ENCODE data around the gene COMT.

The COMT gene

GRCh38 chr22:19992481-19992911 lies 50.9 kb downstream of the COMT start:
- H3K4me1 ChIP-seq (ENCODE audit: insufficient read depth, low read length, poor library complexity, severe bottlenecking), result no peaks in the 10 kb centered on the region
- TF ChIP-seq EZH2phosphoT487 (IDR thresholded peaks at IDR 0.05; ENCODE audit: borderline replicate concordance), result no peak
- no peak for TF ChIP-seq CTCF (conservative IDR thresholded peaks at IDR 0.05; ENCODE audit: low read length)
- no peaks in the 10 kb centered on the region for H3F3A ChIP-seq (ENCODE audit: low read depth)
- H3K4me3 ChIP-seq (ENCODE audit: low read length, poor library complexity, severe bottlenecking), result no peak overlapping the region
- H4K20me1 ChIP-seq (ENCODE audit: insufficient read depth, low read length, poor library complexity, severe bottlenecking), result no peaks in the 10 kb centered on the region
- no peaks in the 10 kb centered on the region for H3K9me2 ChIP-seq (replicated peaks; ENCODE audit: low read depth, low read length)
- no peak overlapping the region for H3K9ac ChIP-seq (ENCODE audit: low read depth, low read length, poor library complexity, severe bottlenecking)
- no peak overlapping the region for H2AFZ ChIP-seq (ENCODE audit: low read length)
- no peak overlapping the region for H3K4me2 ChIP-seq (ENCODE audit: low read depth, low read length, poor library complexity, severe bottlenecking)
- no peaks in the 10 kb centered on the region for H3K9me3 ChIP-seq (ENCODE audit: insufficient read depth, low read depth, low read length)
- H3K36me3 ChIP-seq (ENCODE audit: insufficient read depth, low read length), result no peaks in the 10 kb centered on the region
- no peaks in the 10 kb centered on the region for H3K79me2 ChIP-seq (ENCODE audit: insufficient read depth, low read length)
- H3K27me3 ChIP-seq (ENCODE audit: insufficient read depth, low read length, poor library complexity, severe bottlenecking), result no peaks in the 10 kb centered on the region

- Histone ChIP-seq H3K9me3 (ENCODE audit: insufficient read depth, low read depth, low read length) (no peaks in the 10 kb centered on the region), H3K79me2 (ENCODE audit: insufficient read depth, low read length) (no peaks in the 10 kb centered on the region), H3K27me3 (ENCODE audit: insufficient read depth, low read length, poor library complexity, severe bottlenecking) (no peaks in the 10 kb centered on the region), H3K4me2 (ENCODE audit: low read depth, low read length, poor library complexity, severe bottlenecking) (no peak overlapping the region), H3K4me3 (ENCODE audit: low read length, poor library complexity, severe bottlenecking) (no peak overlapping the region), H3F3A (ENCODE audit: low read depth) (no peaks in the 10 kb centered on the region), H3K36me3 (ENCODE audit: insufficient read depth, low read length) (no peaks in the 10 kb centered on the region), H3K4me1 (ENCODE audit: insufficient read depth, low read length, poor library complexity, severe bottlenecking) (no peaks in the 10 kb centered on the region), H3K9me2 (replicated peaks; ENCODE audit: low read depth, low read length) (no peaks in the 10 kb centered on the region), H2AFZ (ENCODE audit: low read length) (no peak overlapping the region), H3K9ac (ENCODE audit: low read depth, low read length, poor library complexity, severe bottlenecking) (no peak overlapping the region), H4K20me1 (ENCODE audit: insufficient read depth, low read length, poor library complexity, severe bottlenecking) (no peaks in the 10 kb centered on the region)
- no peak for TF ChIP-seq EZH2phosphoT487 (IDR thresholded peaks at IDR 0.05; ENCODE audit: borderline replicate concordance)
- no peak for TF ChIP-seq CTCF (conservative IDR thresholded peaks at IDR 0.05; ENCODE audit: low read length)
These were observed 51.4 kb downstream of the COMT start for GRCh38 chr22:19992921-19993355.

GRCh38 chr22:19993926-19994325 lies 52.4 kb downstream of the COMT start:
- Histone ChIP-seq H3K9me3 (ENCODE audit: insufficient read depth, low read depth, low read length) (no peaks in the 10 kb centered on the region), H3K4me1 (ENCODE audit: insufficient read depth, low read length, poor library complexity, severe bottlenecking) (no peaks in the 10 kb centered on the region)
- TF ChIP-seq EZH2phosphoT487 (IDR thresholded peaks at IDR 0.05; ENCODE audit: borderline replicate concordance), result no peak
- no peak for TF ChIP-seq CTCF (conservative IDR thresholded peaks at IDR 0.05; ENCODE audit: low read length)

More at GRCh38 chr22:19993926-19994325, 52.4 kb downstream of the COMT start:
- Histone ChIP-seq H3F3A (ENCODE audit: low read depth) (no peaks in the 10 kb centered on the region), H3K27me3 (ENCODE audit: insufficient read depth, low read length, poor library complexity, severe bottlenecking) (no peaks in the 10 kb centered on the region), H3K9me2 (replicated peaks; ENCODE audit: low read depth, low read length) (no peaks in the 10 kb centered on the region), H3K4me3 (ENCODE audit: low read length, poor library complexity, severe bottlenecking) (no peak overlapping the region), H3K79me2 (ENCODE audit: insufficient read depth, low read length) (no peaks in the 10 kb centered on the region), H4K20me1 (ENCODE audit: insufficient read depth, low read length, poor library complexity, severe bottlenecking) (no peaks in the 10 kb centered on the region), H3K36me3 (ENCODE audit: insufficient read depth, low read length) (no peaks in the 10 kb centered on the region), H2AFZ (ENCODE audit: low read length) (no peak overlapping the region), H3K9ac (ENCODE audit: low read depth, low read length, poor library complexity, severe bottlenecking) (no peak overlapping the region), H3K4me2 (ENCODE audit: low read depth, low read length, poor library complexity, severe bottlenecking) (no peak overlapping the region)

Data from Loucy (cell line).